Measurements from ENCODE around the gene SORCS1. TPM values are rescaled to one million over a fixed set of nuclear protein-coding genes. Genes with fewer than 3 reads are reported as not detected.
A peak's percentile ranks its signal among the peaks of the same experiment; 100 is the strongest.

The SORCS1 gene
- total RNA-seq, 1 donor from 2014 or later = 0.99 TPM

DNA sequence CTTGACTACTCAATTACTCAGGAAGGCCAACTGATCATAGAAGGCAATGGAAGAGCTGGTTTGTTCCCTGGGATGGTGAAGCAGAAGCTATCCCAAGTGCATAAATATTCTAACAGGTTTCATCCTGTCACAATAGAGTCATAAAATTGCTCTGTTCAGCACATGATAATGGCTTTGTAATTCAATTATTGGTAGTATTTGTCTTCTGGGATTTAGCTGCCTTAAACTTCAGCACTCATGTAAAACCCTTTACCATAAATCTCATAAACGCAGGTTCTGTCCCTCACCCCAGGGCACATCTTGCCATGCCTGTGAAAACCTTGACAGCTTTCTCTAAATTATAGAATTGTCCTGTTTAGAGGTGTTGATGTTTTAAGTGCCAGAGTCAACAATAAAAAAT is 417.6 kb downstream of the SORCS1 start:
- DNase-seq (ENCODE audit: low spot score) = no peak

DNA sequence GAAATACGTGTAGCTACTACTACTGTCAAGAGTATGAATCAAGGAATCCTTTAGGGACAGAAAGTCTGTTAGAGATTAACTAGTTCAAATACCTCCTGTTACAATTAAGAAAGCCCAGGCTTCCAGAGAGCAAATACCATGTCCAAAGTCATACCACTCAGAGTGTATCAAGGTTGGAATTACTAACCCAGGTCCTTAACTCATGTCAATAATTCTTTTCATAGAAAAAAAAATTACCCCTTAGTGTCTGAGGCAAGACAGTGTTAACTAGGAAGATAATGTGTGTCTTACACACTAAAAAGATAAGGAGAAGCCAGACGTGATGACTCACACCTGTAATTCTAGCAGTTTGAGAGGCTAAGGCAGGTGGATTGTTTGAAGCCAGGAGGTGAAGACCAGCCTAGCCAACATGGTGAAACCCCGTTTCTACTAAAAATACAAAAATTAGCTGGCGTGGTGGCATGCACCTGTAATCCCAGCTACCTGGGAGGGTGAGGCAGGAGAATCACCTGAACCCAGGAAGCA is 423.4 kb downstream of the SORCS1 start:
- DNase-seq (ENCODE audit: low spot score) = no peak

DNA sequence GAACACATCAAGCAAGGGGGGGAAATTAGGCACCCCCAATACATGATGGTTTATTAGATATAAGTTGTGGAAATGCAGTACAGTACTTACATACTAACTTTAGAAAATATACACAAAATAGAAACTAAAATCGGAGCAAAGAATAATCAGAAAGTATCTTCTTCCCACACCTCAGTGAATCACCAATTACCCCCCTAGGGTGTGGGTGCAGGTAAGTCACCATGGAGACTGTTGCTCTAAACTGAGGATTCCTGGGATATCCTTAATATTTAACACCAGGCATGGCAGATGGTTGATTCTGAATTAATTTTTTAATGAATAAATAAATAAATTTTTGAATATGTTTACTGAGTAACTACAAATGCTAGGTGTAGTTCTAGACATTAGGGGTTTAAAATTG is 424.4 kb downstream of the SORCS1 start:
- no peak for DNase-seq (ENCODE audit: low spot score)

DNA sequence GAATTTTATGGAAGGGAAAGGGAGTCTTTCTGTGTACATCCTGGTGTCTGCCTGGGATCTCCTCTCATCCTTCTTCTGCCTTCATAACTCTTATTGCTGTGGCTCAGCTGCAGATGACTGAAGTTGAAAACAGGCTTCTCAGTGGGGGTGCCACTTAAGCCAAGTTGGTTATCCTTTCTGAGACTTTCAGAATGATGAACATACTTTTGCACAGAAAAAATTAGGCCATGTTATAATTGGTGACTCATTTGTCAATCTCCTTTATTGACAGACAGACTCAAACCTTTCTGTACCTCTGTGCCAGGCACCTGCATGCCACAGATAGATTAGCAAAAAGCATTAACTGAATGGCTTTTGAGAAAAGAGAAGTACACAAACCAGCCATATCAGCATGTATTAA is 430.3 kb downstream of the SORCS1 start:
- DNase-seq (ENCODE audit: low spot score) = no peak

DNA sequence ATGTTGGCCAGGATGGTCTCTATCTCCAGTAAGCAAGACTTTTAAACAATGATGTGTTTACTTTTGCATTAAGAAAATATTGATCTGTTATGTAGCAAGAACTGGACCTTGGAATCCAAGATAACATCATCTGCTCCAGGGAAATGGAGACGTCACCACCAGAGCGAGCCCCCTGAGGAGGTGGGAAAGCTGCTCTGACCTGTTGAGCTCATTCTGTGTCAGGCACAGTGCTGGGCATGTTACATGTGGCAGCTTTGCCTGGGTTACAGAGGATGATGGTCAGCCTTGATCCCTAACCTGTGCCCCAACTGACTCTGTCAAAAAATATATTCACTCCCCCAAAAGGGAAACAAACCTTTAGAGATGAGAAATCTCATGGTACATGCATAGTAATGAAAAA is 436.3 kb downstream of the SORCS1 start:
- DNase-seq (ENCODE audit: low spot score) = no peak

DNA sequence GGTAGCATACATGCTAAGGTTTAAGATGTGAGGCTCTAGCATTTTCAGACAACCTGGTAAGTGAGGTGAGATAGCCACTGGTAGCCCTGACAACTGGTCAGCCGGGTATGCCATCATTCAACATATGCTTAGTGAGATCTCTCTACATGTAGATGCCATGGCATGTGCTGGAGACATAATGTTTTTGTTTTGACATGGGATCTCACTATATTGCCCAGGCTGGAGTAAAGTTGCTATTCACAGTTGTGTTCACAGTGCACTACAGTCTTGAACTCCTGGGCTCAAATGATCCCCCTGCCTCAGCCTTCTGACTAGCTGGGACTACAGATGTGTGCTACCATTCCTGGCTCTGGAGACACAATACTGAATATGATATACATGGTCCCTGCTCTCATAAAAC is 437.3 kb downstream of the SORCS1 start:
- DNase-seq (ENCODE audit: low spot score) = no peak

DNA sequence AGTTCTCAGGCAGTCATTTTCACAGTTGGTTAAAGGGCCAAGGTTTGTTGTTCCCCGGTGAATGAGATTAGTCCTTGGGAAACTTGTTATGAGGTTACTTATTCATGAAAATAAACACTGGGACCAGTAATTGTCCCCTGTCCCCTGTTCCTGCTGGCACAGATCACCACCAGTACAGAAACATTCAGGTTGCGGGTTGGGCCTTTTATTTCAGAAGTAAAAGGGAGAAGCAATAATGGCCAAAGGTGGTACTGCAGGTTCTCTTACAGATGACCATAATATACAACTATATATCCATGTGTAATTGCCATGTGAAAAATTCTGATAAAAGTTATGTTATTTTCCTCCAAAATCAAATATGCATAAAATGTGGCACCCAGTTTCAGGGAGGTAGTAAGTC is 442.0 kb downstream of the SORCS1 start:
- no peak for DNase-seq (ENCODE audit: low spot score)

DNA sequence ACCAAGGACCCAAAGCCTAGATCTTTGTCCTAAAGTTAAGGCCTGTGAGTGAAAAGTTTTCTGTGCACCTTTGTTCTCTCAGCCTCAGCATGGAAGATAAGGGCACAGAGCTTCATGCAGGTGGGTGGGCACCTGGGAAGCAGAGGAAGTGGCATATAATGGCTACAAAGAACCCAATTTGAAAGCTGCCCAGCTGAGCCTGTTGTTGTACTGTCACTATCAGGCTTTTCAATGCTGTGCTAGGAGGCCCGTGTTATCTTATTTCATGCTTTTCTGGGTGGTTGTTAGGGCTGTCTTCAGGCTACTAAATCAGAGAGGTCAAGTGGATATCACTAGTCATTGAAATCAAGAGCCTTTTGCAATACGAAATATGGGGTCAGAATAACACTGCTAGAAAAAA is 443.8 kb downstream of the SORCS1 start:
- no peak for DNase-seq (ENCODE audit: low spot score)

DNA sequence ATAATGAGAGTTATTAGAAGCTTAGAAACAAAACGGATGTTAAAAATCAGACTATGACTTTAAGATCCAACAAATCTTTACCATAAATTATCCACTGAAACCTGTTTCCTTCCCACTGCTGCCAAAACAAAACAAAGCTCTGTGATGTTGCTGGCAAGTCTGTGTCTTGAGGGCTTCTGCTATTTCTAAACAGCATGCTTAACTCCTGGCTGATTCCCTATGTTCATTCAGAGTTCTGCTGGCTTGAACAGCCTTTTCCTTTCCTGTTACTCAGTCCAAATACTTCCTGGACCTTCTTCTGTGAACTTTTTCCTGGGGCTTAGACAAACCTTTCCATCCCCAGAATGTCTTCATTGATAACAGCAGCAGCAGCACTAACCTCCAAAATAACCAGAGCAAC is 448.1 kb downstream of the SORCS1 start:
- no peak for DNase-seq (ENCODE audit: low spot score)

DNA sequence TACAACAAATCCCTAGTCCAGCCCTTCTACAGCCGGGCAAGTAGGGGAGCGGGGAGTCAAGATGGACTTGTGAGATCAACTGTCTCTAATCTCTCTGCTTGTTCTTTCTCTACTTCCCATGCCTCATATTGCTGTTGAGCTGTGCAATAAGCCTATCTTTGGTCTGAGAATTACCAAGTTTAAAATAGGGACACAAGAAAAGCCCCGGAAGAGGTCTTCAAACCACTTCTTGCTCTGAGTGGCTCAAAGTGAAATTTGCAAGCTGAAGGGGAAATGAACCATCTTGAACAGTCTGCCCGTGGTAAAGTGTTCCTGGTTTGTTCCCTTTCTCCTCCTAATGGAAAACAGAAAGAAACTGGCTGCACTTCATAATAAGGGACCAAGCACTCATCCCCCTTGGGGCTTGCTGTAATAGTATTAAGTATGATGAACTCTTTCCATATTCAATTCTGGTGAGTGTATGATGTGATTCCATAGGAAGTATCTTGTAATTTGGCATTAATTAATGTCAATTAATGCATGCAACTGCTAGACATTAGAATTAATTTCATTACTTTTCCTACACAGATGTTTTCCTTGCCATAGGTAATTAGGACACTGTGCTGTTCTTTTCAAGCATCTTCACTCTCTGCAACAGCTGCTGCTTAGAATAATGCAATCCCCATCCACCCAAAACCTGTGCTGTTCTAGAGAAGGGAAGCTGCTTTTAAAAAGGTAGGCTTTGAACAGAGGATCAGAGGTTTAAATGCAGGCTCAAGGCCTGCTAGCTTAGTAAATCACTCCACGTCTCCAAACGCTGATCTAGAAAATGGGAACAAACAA is 449.6 kb downstream of the SORCS1 start:
- DNase-seq (ENCODE audit: low spot score) = no peak

DNA sequence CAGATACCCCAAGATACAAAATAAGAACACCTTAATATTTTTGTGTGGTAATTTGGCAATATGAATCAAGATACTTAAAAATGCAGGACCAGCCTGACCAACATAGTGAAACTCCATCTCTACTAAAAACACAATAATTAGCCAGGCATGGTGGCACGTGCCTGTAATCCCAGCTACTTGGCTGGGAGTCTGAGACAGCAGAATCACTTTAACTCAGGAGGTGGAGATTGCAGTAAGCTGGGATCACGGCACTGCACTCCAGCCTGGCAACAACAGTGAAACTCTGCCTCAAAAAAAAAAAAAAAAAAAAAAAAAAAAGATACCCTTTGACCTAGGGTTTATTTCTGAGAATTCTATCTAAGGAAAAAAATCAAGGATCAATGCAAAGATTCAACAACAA is 450.7 kb downstream of the SORCS1 start:
- no peak for DNase-seq (ENCODE audit: low spot score)

DNA sequence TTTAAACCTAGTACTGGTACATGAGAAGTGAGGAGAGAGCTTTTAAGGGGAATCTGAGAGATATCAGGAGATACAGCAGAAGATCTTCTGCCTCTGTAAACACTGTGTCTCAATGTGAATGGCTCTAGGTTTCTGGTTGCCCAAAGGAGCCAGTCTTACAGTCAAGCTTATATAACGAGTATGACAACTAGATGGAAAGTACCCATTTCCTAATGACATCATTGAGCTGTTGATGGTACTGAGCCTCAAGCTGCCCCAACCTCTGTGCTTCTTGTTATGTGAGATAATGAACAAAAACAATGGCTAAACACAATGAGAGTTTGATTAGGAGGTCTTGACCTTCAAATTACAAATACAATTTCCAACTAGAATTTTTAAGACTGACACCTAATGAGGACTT is 451.5 kb downstream of the SORCS1 start:
- no peak for DNase-seq (ENCODE audit: low spot score)

DNA sequence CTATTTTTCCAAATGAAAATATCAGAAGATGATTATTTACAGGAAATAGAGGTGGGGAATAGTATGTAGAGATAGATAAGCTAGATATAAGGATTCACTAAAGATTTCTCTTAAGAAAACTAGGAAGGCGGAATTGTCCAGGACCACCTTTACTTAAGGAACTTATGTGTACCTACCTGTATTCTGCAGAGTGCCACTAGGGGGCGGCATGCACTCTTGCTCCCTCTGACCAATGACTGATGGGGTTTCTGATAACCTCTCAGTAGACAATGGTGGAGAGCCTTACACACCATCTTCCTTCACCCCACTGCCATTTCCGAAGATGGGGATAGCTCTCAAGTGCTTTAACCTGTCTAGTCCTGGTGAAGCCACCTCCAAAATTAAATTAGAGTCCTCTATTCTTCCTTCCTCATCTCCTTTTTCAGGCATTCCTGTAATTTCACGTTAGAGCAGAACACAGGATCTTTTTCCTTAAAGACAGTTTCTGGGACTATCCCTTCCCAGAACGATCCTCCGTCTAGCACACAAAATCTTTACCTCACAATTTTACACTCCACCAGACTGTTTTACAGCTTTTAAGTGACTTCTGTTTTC is 453.1 kb downstream of the SORCS1 start:
- no peak for DNase-seq (ENCODE audit: low spot score)

DNA sequence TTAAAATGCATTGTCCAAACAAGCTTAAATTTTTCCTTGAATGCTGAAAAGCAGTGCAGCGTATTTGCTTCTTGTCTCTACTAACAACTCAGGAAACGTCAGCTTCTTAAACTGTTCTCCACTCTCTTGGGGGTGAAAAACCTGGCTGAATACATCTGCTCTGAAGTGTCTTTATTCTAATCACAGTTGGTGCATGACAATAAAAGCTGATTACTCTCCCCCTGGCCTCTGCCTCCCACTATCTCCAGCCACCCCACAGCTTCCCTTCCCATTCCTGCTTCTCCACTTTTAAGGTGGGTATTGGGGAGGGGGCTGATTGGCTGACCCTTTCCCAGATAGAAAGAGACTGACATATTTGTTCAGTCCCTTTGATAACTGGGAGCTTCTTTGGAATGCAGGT is 456.0 kb downstream of the SORCS1 start:
- no peak for DNase-seq (ENCODE audit: low spot score)

DNA sequence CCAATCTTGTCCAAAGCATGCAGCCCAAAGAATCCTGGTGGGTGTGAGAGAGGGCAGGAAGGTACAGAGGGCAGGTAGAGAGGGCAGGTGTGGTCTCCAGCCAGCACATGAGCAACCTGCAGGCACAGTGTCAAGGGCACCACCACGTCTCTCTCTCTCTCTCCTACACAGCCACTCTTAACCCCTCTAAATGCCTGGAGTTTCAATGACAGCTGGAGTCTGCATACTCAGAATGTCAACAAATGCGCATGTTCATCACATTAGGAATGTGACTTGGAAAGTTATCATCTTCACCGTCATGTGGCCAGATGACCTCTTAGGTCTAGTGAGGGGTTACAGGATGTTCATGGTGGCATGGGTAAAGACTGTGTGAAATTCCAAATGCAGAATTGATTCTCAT is 456.8 kb downstream of the SORCS1 start:
- no peak for DNase-seq (ENCODE audit: low spot score)

DNA sequence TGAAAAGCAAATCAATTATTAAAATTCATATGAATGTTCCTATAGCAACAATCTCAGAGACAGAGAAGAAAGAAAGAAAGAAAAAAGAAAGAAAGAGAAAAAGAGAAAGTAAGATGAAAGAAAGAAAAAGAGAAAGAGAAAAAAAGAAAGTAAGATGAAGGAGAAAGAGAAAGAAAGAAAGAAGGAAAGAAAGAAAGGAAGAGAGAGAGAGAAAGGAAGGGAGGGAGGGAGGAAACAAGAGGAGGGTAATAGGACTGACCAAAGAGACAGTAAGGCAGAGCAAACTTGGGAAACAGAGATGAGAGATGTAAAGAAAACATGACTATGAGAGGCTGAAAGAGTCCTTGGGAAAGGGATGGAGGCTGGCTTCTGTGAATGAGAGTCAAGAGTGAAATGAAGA is 458.4 kb downstream of the SORCS1 start:
- no peak for DNase-seq (ENCODE audit: low spot score)

DNA sequence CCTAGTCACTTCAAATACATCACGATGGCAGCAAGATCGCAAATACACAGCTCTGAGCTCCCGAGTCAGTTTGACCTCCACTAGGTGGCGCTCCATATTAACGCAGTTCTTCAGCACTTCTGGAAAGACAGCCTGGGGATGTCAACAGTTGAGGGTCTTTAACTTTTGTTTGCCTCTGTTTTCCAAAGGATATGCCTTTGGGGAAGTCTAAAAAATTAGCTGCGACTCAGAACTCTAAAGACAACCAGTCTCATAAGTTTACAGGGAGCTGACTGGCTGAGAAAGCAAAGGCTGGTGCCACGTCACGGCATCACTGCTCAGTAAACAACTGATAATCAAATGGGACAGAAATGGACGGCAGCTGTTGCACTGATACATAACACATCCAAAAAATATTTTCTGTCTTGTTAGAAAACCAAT is 458.8 kb downstream of the SORCS1 start:
- peak; percentile 61 for DNase-seq (ENCODE audit: low spot score)

DNA sequence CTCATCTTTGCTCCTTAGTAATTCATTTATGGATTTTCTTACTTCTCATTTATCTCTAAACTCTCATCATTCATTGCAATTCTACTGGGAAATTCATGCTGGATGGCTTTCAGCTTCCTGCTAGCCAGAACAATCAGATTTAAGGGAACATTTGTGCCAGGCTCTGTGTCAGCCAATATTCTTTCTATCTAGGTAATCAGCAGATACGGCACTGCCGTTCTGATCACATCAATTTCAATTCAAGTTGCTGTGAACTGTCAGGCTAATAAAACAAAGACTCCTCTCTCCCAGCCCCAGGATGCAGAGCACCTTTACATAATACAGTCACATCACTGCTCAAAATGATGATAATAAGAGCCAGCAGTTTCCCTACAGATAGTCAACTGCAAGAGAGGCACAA is 468.3 kb downstream of the SORCS1 start:
- no peak for DNase-seq (ENCODE audit: low spot score)

DNA sequence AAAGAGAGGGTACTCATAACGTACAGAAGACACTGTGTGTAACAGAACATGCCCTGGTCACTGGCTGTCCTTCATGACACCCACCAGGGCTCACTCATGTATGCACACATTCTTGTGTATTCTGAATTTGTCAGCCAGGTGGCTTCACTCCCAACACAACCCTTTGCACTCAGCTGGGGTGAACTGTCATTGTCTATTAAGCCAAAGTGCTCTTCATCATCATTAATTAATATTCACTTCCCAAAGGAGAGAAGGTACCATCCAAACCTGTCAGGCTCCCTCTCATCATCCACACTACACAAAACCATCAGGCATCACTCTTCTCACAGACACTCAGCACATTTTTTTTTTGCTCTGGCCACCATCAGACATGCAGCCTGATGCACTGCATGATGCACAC is 469.8 kb downstream of the SORCS1 start:
- DNase-seq (ENCODE audit: low spot score) = no peak

DNA sequence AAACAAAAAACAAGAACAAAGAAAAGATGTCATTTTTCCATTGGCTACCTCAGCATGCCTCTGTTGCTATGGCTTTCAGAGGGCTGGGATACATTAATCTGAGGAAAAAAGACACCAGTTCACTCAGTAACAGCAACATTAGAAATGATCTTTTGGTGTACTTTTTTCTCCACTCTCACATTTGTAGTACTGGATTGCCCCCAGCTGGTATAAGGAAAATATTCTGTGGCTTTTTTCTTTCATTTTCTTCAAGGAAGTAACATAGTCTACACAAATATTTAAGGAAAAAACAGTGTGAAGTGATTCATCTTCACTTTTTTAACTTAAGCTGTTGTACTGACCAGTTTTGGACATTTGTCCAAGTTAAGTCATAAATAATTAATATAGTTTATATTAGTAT is 482.3 kb downstream of the SORCS1 start:
- DNase-seq (ENCODE audit: low spot score) = no peak

DNA sequence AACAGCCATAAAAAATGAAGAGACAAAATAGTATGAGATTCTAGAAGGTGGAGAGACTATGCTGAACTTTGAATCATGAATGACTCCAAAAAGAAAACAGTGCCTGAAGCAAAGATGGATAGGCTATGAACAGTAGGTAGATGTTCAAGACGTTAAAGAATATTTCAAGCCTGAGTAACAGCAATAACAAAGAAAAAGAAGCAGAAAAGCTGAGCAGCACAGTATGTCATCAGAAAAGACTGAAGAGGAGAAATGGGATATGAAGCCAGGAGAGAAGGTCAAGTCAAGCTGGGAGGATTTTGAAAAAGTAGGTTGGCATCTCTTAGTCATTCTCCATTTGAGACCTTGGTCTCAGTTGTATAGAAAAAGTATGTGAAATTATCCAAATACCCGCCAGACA is 484.4 kb downstream of the SORCS1 start:
- no peak for DNase-seq (ENCODE audit: low spot score)

DNA sequence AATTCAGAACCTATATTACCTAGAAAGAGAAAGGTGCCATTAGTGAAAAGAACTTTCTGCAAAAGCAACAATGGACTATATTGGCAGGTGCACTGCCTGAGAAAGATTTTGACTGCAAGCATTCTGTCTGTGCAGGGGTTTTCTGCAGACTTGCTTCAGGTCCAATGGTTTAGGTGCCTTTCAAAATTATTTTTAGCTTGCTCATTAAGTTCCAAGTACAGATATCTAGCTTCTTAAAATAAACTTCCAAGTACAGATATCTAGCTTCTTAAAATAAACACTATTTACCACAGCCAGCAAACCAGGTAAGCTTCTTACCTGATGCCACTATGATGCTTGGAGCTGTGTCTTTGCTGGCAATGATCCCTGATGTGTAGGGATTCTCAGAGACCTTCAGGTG is 485.2 kb downstream of the SORCS1 start:
- no peak for DNase-seq (ENCODE audit: low spot score)

DNA sequence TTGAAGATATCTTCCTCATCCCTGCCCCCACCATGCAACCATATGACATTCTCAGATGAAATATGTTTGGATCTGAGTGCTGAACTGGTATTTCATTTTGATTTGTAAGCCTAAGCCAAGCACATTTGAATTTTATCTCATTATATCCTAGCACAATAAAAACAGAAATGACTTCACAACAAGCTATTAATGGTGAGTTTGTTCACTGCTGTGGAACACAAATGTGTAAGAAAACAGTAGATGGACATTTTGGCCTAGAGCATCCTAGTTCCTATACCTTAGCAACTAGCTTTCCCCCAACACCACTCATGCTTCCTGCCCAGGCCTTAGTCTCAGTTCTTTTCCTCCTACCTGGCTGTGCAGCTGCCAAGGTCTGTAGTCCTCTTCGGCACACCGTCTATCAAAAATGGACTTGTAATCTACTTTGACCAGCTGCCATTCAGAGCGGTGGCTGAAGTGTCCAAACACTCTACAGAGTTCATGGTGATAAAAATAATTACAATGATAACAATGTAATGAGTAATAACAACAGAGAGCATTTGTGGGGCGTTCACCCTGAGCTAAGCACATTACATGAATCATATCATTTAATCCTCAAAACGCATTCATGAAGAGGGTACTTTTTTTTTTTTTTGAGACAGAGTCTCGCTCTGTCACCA is 491.9 kb downstream of the SORCS1 start:
- no peak for DNase-seq (ENCODE audit: low spot score)
